ENCODE measurements around the gene MTMR2.

Gene MTMR2

GRCh38 chr11:95923728-95924413 is at the start of gene MTMR2:
MTMR2 (minus strand) TSS chr11:95924107; CDS start chr11:95923954, 153 bp downstream.
- DNase-seq (ENCODE audit: low spot score): peak; percentile 50

- no peak for DNase-seq (ENCODE audit: low spot score)
Observed at GRCh38 chr11:95972060-95972459, 48.2 kb upstream of the MTMR2 start.

DNA sequence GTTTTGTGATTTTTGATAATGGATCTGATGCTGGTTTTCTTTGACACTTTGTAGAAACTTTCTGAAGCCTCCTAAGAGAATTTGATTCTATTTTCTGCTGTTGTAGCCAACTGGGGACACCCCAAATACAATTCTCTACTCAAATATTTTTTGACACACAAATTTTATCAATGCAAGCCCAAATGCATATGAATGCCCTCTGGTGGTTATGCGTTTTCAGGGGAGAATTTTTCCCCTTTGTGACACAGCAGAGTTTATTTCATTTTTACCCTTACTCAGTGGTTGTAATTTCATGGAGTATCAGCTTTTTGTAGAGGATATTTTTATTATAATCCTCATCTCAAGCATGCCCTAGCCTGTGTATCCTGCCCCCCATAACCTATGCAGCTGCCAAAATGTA is 44.7 kb upstream of the MTMR2 start:
- peak; percentile 7 for DNase-seq (ENCODE audit: low spot score)

GRCh38 chr11:95964281-95964680 is 40.4 kb upstream of the MTMR2 start:
- no peak for DNase-seq (ENCODE audit: low spot score)

DNA sequence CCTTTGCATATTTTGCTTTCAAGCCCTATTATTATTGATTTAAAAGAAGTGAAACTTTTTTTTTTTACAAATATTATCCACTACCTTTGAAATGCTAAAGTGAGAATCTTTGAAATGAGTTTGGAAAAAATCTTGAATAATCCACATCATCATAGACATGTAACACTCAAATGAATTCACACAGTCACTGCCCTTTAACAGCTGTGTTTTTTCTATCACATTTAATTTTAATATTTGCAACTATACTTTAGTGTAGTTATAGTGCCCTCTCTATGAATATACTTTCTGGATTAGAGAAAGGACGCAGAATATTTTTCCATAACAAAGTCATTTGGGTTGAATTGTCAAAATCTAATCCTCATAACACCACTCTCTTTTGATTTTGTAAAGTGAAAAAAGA is 37.9 kb upstream of the MTMR2 start:
- DNase-seq (ENCODE audit: low spot score): no peak

GRCh38 chr11:95950905-95951304 is 27.0 kb upstream of the MTMR2 start:
- DNase-seq (ENCODE audit: low spot score): no peak

DNA sequence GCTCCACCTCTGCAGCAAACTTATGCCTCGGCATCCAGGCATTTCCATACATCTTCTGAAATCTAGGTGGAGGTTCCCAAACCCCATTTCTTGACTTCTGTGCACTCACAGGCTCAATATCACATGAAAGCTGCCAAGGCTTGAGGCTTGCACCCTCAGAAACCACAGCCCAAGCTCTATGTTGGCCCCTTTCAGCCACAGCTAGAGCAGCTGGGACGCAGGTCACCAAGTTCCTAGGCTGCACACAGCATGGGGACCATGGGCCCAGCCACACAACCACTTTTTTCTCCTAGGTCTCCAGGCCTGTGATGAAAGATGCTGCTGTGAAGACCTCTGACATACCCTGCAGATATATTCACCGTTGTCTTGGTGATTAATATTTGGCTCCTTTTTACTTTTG is 24.7 kb upstream of the MTMR2 start:
- DNase-seq (ENCODE audit: low spot score): no peak

DNA sequence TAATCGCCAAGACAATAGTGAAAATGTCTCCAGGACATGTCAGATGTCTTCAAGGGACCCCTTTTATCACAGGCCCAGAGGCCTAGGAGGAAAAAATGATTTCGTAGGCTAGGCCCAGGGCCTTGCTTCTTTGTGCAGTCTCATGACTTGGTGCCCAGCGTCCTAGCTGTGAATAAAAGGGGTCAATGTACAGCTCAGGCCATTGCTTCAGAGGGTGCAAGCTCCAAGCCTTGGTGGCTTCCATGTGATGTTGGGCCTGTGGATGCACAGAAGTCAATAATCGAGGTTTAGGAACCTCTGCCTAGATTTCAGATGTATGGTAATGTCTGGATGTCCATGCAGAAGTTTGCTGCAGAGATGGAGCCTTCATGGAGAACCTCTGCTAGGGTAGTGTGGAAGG is 20.7 kb upstream of the MTMR2 start:
- DNase-seq (ENCODE audit: low spot score): no peak

DNA sequence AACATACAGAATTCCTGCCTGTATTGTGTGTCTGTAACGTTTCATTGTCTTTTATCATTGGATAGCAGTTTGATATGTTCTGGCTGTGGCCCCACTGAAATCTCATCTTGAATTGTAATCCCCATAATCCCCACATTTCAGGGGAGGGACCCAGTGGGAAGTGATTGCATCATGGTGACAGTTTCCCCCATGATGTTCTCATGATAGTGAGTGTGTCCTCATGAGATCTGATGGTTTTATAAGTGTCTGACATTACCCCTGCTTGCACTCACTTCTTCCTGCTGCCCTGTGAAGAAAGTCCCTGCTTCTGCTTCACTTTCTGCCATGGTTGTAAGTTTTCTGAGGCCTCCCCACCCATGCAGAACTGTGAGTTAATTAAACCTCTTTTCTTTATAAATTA is 19.6 kb upstream of the MTMR2 start:
- no peak for DNase-seq (ENCODE audit: low spot score)

DNA sequence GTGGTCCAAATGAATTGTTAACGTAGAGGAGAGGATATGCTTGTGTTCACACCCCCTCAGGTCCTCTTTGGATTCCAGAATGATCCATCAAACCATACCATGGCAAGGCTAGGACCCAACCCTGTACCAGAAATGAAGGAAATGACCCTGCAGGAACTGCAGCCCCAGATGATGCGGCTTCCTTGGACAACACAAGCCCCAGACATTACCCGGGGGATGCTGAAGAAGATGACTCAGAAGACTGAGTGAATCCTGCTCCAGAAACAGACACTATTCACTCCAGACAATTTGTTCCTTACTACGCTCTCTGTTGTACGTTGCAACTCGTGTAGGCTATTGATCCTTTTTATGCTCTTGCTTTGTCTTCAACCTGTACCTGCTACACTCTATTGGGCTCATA is 15.2 kb upstream of the MTMR2 start:
- no peak for DNase-seq (ENCODE audit: low spot score)

DNA sequence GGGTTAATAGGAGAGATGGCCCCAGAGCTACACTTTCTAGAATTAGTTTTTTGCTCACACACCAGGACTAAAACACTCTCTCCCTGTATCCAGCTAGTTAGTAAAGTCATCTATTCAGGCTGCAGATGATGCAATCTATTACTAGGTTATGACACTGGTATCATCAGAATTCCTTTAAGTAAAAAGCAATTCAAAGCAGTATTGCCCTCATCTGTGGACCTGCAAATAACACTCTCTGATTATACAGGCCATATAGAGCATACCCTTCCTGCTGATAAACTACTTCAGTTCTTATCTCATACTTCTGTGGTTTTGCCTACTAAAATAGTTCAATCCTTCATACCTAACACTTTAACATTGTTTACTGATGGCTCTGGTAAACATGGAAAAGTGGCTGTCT is 13.5 kb upstream of the MTMR2 start:
- no peak for DNase-seq (ENCODE audit: low spot score)

DNA sequence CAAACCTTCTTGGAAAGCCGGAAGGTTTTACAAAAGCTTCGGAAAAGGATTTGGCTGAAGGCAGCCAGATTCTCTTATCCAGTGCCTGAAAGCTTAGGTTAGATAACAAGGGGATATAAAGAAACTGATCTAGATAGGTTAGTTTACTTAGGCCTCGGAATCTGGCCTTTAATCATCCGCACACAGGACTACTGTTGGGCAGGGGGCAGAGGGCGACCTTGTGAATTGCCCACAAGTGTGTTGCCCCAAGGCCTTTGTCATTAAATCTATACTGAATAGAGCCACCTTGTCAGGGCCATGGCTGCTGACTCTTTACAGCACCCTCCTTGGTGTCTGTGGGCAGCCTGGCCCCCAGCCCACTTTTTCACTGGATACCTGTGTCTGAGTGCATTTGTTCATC is 9.7 kb upstream of the MTMR2 start:
- no peak for DNase-seq (ENCODE audit: low spot score)

- no peak for DNase-seq (ENCODE audit: low spot score)
Observed at GRCh38 chr11:95931916-95932315, 8.0 kb upstream of the MTMR2 start.

DNA sequence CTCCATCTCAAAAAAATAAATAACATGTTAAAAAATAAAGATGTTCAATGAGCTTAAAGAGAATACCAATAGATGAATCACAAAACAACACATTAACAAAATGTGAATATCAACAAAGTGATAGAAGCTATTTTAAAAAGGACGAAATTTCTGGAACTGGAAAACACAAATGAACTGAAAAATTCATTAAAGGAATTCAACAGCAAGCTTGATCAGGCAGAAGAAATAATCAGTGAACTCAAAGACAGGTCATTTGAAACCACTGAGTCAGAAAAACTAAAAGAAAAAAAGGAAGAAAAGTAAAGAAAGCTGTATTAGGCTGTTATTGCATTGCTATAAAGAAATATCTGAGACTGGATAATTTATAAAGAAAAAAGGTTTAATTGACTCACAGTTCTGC is 7.0 kb upstream of the MTMR2 start:
- DNase-seq (ENCODE audit: low spot score): no peak

DNA sequence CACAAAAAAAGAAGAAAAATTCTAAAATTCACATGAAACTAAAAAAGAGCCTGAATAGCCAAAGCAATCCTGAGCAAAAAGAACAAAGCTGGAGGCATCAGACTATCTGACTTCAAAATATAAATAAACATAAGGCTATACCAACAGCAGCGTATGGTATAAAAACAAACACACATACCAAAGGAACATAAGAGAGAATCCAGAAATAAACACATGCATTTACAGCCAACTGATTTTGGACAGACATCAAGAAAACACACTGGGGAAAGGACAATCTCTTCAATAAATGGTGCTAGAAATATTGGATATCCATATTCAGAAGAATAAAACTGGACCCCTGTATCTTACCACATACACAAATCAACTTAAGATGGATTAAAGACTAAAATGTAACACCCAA is 2.8 kb upstream of the MTMR2 start:
- DNase-seq (ENCODE audit: low spot score): no peak

DNA sequence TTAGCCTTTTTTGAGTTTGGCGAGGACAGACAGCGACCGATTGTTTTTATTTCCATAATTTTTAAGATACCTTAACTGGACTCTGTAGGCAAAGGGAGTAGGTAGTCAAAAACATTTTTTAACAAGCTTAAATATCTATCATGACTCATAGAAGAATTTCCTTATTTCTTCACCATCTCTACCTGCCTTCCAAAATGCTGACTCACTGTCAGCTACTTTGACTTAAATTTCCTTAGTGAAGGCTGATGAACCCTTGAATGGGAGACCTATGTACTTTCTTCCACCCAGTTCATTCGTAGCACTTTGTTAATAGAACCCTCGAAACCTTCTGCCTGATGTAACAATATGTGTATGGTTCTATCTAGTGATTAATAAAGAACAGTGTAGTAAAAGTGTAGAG is 1.1 kb upstream of the MTMR2 start:
- no peak for DNase-seq (ENCODE audit: low spot score)

DNA sequence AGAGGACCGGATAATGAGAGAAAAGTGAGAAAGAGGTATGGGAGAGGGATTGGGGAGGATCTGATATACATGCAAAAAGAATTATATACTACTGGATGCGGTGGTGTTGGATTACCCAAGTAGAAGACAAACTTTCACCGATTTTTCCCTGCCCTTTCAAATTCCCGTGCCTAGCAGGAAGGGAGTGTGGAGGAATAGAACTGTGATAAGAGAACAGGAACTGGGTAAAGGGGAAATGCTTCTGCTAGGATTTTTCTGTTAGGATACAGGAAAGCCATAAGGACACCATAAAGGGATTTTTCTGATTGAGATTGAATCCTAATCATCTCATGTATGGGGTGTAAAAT is 480 bp upstream of the MTMR2 start:
- DNase-seq (ENCODE audit: low spot score): no peak

DNA sequence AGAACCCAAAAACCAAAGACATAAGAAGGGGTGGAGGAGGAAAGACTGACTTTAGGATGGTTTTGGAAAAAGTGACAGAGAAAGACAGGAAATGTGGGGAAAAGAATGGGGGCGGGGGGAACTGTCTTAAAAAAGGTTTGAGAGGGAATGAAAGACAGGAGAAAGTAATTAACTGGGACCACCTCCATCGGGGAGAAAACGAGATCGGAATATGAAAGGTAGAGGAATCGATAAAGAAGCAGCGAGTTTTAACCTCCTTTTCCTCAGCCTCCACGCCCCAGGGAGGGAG is 524 bp downstream of the MTMR2 start:
- peak; percentile 13 for DNase-seq (ENCODE audit: low spot score)

DNA sequence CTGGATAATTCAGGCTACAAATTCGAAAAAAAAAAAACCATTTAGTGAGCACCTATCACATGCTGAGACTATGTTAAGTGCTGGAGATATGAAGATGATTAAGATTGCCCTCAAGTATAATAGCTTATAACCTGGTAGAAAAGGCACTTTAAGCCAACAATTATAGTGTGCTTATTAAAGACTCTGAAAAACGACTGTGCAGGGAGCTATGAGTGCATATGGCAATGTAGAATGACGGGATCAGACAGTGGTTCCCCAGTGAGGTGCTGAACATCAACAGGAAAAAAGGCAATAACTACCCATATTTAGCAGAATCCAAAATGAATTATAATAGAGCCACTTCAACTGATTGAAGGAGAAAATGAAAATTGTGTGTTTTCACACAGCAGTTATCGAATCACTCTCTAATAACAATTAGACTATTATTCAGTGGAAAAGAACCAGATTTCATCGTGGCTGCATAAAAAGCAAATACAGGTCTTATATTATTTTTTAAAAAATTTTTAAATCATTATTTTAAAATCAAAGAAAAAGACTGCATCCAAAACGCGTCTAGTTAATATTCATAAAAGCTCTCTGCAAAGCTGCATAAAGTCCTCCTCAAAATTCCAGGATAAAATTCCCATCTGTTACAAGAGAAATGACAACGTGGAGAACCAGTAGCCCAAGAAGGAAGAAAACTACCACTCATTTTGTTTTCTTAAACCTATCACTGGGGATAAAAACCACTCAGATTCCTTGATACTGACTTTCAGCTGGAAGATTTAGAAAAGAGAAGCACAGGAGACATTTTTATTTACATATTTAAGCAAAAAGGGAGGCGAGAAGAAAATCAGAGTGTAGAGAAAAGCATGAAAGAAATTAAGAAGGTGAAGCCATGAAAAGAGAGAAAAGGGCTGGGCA is 1.1 kb downstream of the MTMR2 start:
- DNase-seq (ENCODE audit: low spot score): no peak

GRCh38 chr11:95922099-95922498 is 1.8 kb downstream of the MTMR2 start:
- DNase-seq (ENCODE audit: low spot score): no peak

DNA sequence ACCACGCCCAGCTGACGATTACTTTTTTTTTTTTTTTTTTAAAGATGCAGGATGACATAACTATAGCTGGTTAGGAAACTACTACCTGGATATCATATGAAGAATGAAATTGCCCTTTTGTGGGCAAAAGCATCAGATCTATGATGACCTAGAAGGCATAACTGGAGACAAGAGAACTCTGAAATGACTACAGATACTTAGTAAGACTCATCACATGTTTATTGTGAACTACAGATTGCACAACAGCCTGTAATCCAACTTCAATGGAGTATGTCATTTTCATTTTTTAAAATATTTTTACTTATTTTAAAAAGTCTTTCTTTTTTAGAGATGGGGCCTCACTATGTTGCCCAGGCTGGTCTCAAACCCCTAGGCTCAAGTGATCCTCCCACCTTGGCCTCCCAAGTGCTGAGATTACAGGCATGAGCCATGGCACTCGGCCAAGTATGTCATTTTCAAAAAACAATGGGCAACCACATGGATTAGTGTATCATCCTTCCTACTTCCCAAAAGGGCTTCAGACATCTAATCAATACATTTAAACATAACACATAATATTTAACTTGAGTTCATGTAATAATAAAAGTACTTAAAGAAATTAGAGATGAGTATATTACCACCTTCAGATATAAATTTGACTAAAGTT is 3.3 kb downstream of the MTMR2 start:
- DNase-seq (ENCODE audit: low spot score): no peak

DNA sequence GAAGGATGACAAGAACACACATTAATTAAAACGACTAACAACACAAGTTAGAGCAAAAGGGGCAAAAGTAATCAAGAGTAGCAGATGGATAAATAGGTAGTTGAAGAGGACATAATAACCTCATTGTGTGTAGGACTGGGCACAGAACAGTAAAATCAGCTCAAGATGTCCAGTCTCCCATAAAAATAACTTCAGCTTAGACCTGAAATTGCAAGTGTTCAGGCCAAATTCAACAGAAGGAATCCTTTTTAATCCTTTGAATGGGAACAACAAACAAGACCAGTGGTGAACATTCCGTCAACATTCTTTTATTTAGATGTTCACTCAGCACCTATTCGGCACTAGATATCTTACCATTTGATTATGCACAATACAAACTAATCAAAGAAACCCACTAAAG is 4.4 kb downstream of the MTMR2 start:
- DNase-seq (ENCODE audit: low spot score): no peak

GRCh38 chr11:95918720-95919119 is 5.2 kb downstream of the MTMR2 start:
- no peak for DNase-seq (ENCODE audit: low spot score)

Data from hematopoietic multipotent progenitor cell treated with erythropoietin and hydrocortisone succinate and interleukin-3 and kit ligand, for 15 days (in vitro differentiated cells).